H1 (cell line): ENCODE data around the gene DRP2. TPM values are rescaled to one million over a fixed set of nuclear protein-coding genes. Genes with fewer than 3 reads are reported as not detected.

Experiments
- CTCF ChIA-PET: fragments of 300-600 bp; sonication (Branson Sonifier 250); formaldehyde crosslinking; loops from one replicate; lab custom pipeline; 2021; ENCODE audit not compliant: partially characterized antibody; lab: Charles Lee
- POLR2A ChIA-PET: fragments of 300-600 bp; sonication (Branson Sonifier 250); formaldehyde crosslinking; loops from one replicate; lab custom pipeline; 2021; ENCODE audit warnings: inconsistent platforms; ENCODE audit not compliant: partially characterized antibody; lab: Charles Lee
- DNase-seq, 2 experiments: peaks; one replicate each; pipeline versions ENCODE4 v3.0.0 to v3.0.0-alpha.2; 2010 to 2022; ENCODE audit warnings: low spot score in 2 of 2, low read depth in 1 of 2, mixed read lengths in 1 of 2
- FAIRE-seq: peaks from 2 replicates; lab custom pipeline; 2011; peaks lifted over from hg19 to GRCh38; lab: Jason Lieb, UNC
- H2AFZ ChIP-seq: 2 replicates; pipeline ENCODE4 v1.8.1; 2012; ENCODE audit warnings: low read length, inconsistent platforms
- H2AK5ac ChIP-seq: 2 replicates; pipeline ENCODE4 v1.6.1; 2013; ENCODE audit warnings: low read depth, low read length
- H2BK120ac ChIP-seq: replicated peaks from 2 replicates; pipeline ENCODE3; 2013; ENCODE audit warnings: low read depth, low read length, inconsistent platforms
- H2BK12ac ChIP-seq: 2 replicates; pipeline ENCODE4 v1.6.1; 2013; ENCODE audit warnings: low read depth, low read length
- H2BK15ac ChIP-seq: 2 replicates; pipeline ENCODE4 v1.6.1; 2013; ENCODE audit warnings: low read length
- H2BK20ac ChIP-seq: 2 replicates; pipeline ENCODE4 v1.6.1; 2013; ENCODE audit warnings: low read length
- H2BK5ac ChIP-seq: 2 replicates; pipeline ENCODE4 v1.6.1; 2013; ENCODE audit warnings: low read depth, low read length
- H3K14ac ChIP-seq: 2 replicates; pipeline ENCODE4 v1.6.1; 2013; ENCODE audit warnings: inconsistent platforms; ENCODE audit not compliant: insufficient read length
- H3K18ac ChIP-seq: 2 replicates; pipeline ENCODE4 v1.6.1; 2013; ENCODE audit warnings: low read length; ENCODE audit errors: extremely low read depth
- H3K23ac ChIP-seq: 2 replicates; pipeline ENCODE4 v1.6.1; 2013; ENCODE audit warnings: inconsistent platforms; ENCODE audit not compliant: insufficient read length
- H3K23me2 ChIP-seq: 2 replicates; pipeline ENCODE4 v1.6.1; 2013; ENCODE audit warnings: low read depth, low read length
- H3K27ac ChIP-seq: 2 replicates; pipeline ENCODE4 v1.6.1; 2011; ENCODE audit warnings: low read depth, low read length, inconsistent platforms
- H3K27me3 ChIP-seq, 4 experiments: replicated peaks in 1 of 4; 1 replicate in 1 of 4; 2 replicates in 3 of 4; pipeline versions ENCODE4 v1.6.1 to v1.8.1; 2011 to 2013; ENCODE audit warnings: low read length in 3 of 4, mild to moderate bottlenecking in 3 of 4, inconsistent platforms in 2 of 4, mixed read lengths in 2 of 4, moderate library complexity in 1 of 4; ENCODE audit not compliant: control insufficient read depth in 3 of 4, insufficient read depth in 3 of 4; ENCODE audit errors: extremely low read depth in 1 of 4
- H3K36me3 ChIP-seq, 4 experiments: 2 replicates each; pipeline versions ENCODE4 v1.6.1 to v1.8.1; 2011 to 2013; ENCODE audit warnings: mild to moderate bottlenecking in 4 of 4, low read length in 3 of 4, moderate library complexity in 2 of 4, control low read depth in 1 of 4, inconsistent platforms in 1 of 4; ENCODE audit not compliant: insufficient read depth in 4 of 4, control insufficient read depth in 2 of 4
- H3K4ac ChIP-seq: replicated peaks from 2 replicates; pipeline ENCODE3; 2013; ENCODE audit warnings: low read length, low read depth, mixed read lengths, inconsistent platforms; ENCODE audit not compliant: insufficient read length
- H3K4me1 ChIP-seq, 4 experiments: replicated peaks in 1 of 4; 1 replicate in 1 of 4; 2 replicates in 3 of 4; pipeline versions ENCODE4 v1.6.1 to v1.8.1; 2011 to 2013; ENCODE audit warnings: low read length in 3 of 4, inconsistent platforms in 2 of 4, mixed read lengths in 1 of 4; ENCODE audit not compliant: insufficient read depth in 4 of 4, control insufficient read depth in 3 of 4
- H3K4me2 ChIP-seq, 2 experiments: 2 replicates each; pipeline versions ENCODE4 v1.6.1 to v1.8.1; 2011 to 2013; ENCODE audit warnings: low read depth in 2 of 2, low read length in 2 of 2, control low read depth in 1 of 2, inconsistent platforms in 1 of 2, mild to moderate bottlenecking in 1 of 2; ENCODE audit not compliant: insufficient read depth in 1 of 2
- H3K4me3 ChIP-seq, 4 experiments: fragments of 200-600, 300-600 bp in 1 of 4; sonication (generic), shearing (Covaris generic), sonication (Bioruptor Twin) in 1 of 4; 2 replicates each; pipeline versions ENCODE4 v1.5.1 to v1.8.1; 2011 to 2016; ENCODE audit warnings: low read length in 4 of 4, low read depth in 3 of 4, control low read depth in 2 of 4, inconsistent platforms in 2 of 4, mild to moderate bottlenecking in 2 of 4, mixed read lengths in 1 of 4, moderate library complexity in 1 of 4; ENCODE audit not compliant: insufficient read depth in 2 of 4; ENCODE audit errors: extremely low read depth in 1 of 4
- H3K56ac ChIP-seq: replicated peaks from 2 replicates; pipeline ENCODE3; 2013; ENCODE audit warnings: low read depth, mild to moderate bottlenecking, mixed read lengths, low read length, inconsistent platforms; ENCODE audit not compliant: insufficient read length
- H3K79me1 ChIP-seq: 2 replicates; pipeline ENCODE4 v1.6.1; 2013; ENCODE audit warnings: low read depth, low read length, control low read depth
- H3K79me2 ChIP-seq, 2 experiments: 2 replicates each; pipeline versions ENCODE4 v1.6.1 to v1.8.1; 2012 to 2013; ENCODE audit warnings: low read length in 2 of 2, mild to moderate bottlenecking in 2 of 2, inconsistent platforms in 1 of 2; ENCODE audit not compliant: insufficient read depth in 2 of 2, control insufficient read depth in 1 of 2
- H3K9ac ChIP-seq, 4 experiments: replicated peaks in 1 of 4; 1 replicate in 1 of 4; 2 replicates in 3 of 4; pipeline versions ENCODE4 v1.6.1 to v1.8.1; 2011 to 2013; ENCODE audit warnings: low read depth in 3 of 4, low read length in 3 of 4, control low read depth in 2 of 4, mild to moderate bottlenecking in 2 of 4, moderate library complexity in 2 of 4, inconsistent platforms in 1 of 4; ENCODE audit errors: extremely low read depth in 1 of 4
- H3K9me3 ChIP-seq, 2 experiments: 2 replicates each; pipeline versions ENCODE4 v1.6.1 to v1.8.1; 2012 to 2013; ENCODE audit warnings: mild to moderate bottlenecking in 2 of 2, moderate library complexity in 2 of 2, control low read depth in 1 of 2, inconsistent platforms in 1 of 2, low read depth in 1 of 2, low read length in 1 of 2, mixed read lengths in 1 of 2; ENCODE audit not compliant: insufficient read depth in 2 of 2
- H4K20me1 ChIP-seq, 2 experiments: replicated peaks in 1 of 2; 2 replicates each; pipeline versions ENCODE3 to v1.8.1; 2011 to 2013; ENCODE audit warnings: inconsistent platforms in 2 of 2, low read length in 2 of 2, mild to moderate bottlenecking in 1 of 2; ENCODE audit not compliant: insufficient read depth in 2 of 2, control insufficient read depth in 1 of 2
- H4K5ac ChIP-seq: 2 replicates; pipeline ENCODE4 v1.6.1; 2013; ENCODE audit warnings: low read length, low read depth, mixed read lengths, inconsistent platforms; ENCODE audit not compliant: insufficient read length
- H4K8ac ChIP-seq: 2 replicates; pipeline ENCODE4 v1.8.0; 2013; ENCODE audit warnings: mild to moderate bottlenecking, moderate library complexity, low read length, inconsistent platforms; ENCODE audit not compliant: insufficient read depth; ENCODE audit errors: extremely low read depth
- H4K91ac ChIP-seq: replicated peaks from 2 replicates; pipeline ENCODE3; 2013; ENCODE audit warnings: low read length, mixed read lengths, inconsistent platforms; ENCODE audit not compliant: insufficient read length
- BACH1 ChIP-seq: IDR thresholded peaks from 2 replicates; pipeline ENCODE4 v1.6.1; 2012; ENCODE audit warnings: low read length, improper control_type of control experiment
- CHD2 ChIP-seq: IDR thresholded peaks from 2 replicates; pipeline ENCODE4 v1.6.1; 2012; ENCODE audit warnings: low read length, improper control_type of control experiment
- E2F6 ChIP-seq: IDR thresholded peaks from 2 replicates; pipeline ENCODE4 v1.6.1; 2012; ENCODE audit warnings: inconsistent platforms
- HDAC2 ChIP-seq, 2 experiments: fragments of 300-600 bp in 1 of 2; sonication (generic) in 1 of 2; IDR thresholded peaks; 2 replicates each; pipeline ENCODE4 v1.6.1; 2011 to 2012; ENCODE audit warnings: low read depth in 2 of 2, low read length in 2 of 2, mild to moderate bottlenecking in 2 of 2, moderate library complexity in 2 of 2, borderline replicate concordance in 1 of 2, inconsistent platforms in 1 of 2
- KDM4A ChIP-seq: IDR thresholded peaks from one replicate; pipeline ENCODE4 v1.7.1; 2012; ENCODE audit warnings: low read depth, mild to moderate bottlenecking, moderate library complexity, low read length, inconsistent platforms; ENCODE audit not compliant: severe bottlenecking
- POLR2AphosphoS5 ChIP-seq: IDR thresholded peaks from 2 replicates; pipeline ENCODE4 v1.6.1; 2011; ENCODE audit warnings: low read depth, low read length
- SRF ChIP-seq: IDR thresholded peaks from 2 replicates; pipeline ENCODE4 v1.6.1; 2011; ENCODE audit warnings: mild to moderate bottlenecking, low read depth, low read length, moderate library complexity
- TAF7 ChIP-seq: optimal IDR thresholded peaks from 2 replicates; pipeline ENCODE3; 2011; ENCODE audit warnings: low read depth, mild to moderate bottlenecking, inconsistent platforms, low read length, moderate library complexity, borderline replicate concordance
- WGBS, 2 experiments: shearing (Covaris generic) in 1 of 2; methylation state at CpG; one replicate each; pipeline versions ENCODE4 v1.1.6 to v1.1.7; 2013 to 2015; ENCODE audit warnings: low lambda C conversion rate in 2 of 2, mixed read lengths in 2 of 2, inconsistent platforms in 1 of 2, low coverage in 1 of 2, missing lambda C conversion rate in 1 of 2; ENCODE audit not compliant: insufficient replicate concordance in 2 of 2, insufficient coverage in 1 of 2, insufficient read length in 1 of 2; ENCODE audit errors: extremely low coverage in 1 of 2, missing lambda C conversion rate in 1 of 2; 5-methylcytosine and 5-hydroxymethylcytosine counted together
- polyA plus RNA-seq, 7 experiments: library from polyadenylated mRNA; depleted of rRNA in 3 of 7; stranded (reverse) in 5 of 7; unstranded in 2 of 7; fragments of >200 nt in 5 of 7; fragments of 200-250 nt in 2 of 7; gene quantifications; 1 replicate in 5 of 7; 2 replicates in 1 of 7; 4 replicates in 1 of 7; pipeline versions ENCODE4 v1.2.1 to v1.2.3, GENCODE V29; 2011 to 2013; ENCODE audit warnings: missing spikeins in 2 of 7, mixed read lengths in 2 of 7
- total RNA-seq: library from RNA; stranded (reverse); fragmentation: NEBNext Ultra II Directional; extraction: Animal tissue kit (Norgen Biotek cat#: 25700); gene quantifications from 2 replicates; pipeline ENCODE4 v1.2.1, GENCODE V29; 2021

Gene DRP2
- total and polyA plus RNA-seq, 2 of the 8 experiments (the other 6 are each of a cell fraction or from before 2014, with no cell fraction given): 0.18 to 0.20 TPM

GRCh38 chrX:101220662-101221260 is 1.2 kb downstream of the DRP2 start:
- H2BK5ac ChIP-seq: no peak overlapping the region
- no peaks in the 10 kb centered on the region for H3K79me2 ChIP-seq
- no peak overlapping the region for H3K27ac ChIP-seq
- no peak overlapping the region for H2BK15ac ChIP-seq
- H3K4me3 ChIP-seq: no peak overlapping the region
- no peak overlapping the region for H4K91ac ChIP-seq
- H3K9me3 ChIP-seq: no peaks in the 10 kb centered on the region
- H3K79me1 ChIP-seq: no peaks in the 10 kb centered on the region
- no peak overlapping the region for H4K5ac ChIP-seq
- no peak overlapping the region for H3K14ac ChIP-seq
- POLR2A ChIA-PET: no interaction called here
- H3K9ac ChIP-seq: no peak overlapping the region
- H3K23me2 ChIP-seq: no peaks in the 10 kb centered on the region
- H3K4me2 ChIP-seq: no peak overlapping the region
- no peak overlapping the region for H2AK5ac ChIP-seq
- WGBS, 2 experiments: 65% methylated on average over 2 of the region's 4 CpGs; no CpG with 5 or more reads in 1 of the 2 experiments
- H4K20me1 ChIP-seq: no peaks in the 10 kb centered on the region
- no peak overlapping the region for H2AFZ ChIP-seq
- H3K36me3 ChIP-seq: no peaks in the 10 kb centered on the region
- H3K56ac ChIP-seq: no peak overlapping the region
- no peaks in the 10 kb centered on the region for H3K27me3 ChIP-seq
- no peak overlapping the region for H4K8ac ChIP-seq
- H3K4ac ChIP-seq: no peak overlapping the region
- TF ChIP-seq E2F6 (no peak), POLR2AphosphoS5 (no peak), KDM4A (no peak), HDAC2 (IDR thresholded peaks at IDR 0.05; ENCODE audit: borderline replicate concordance in 1 of 2, low read depth in 2 of 2, low read length in 2 of 2) (no peak), BACH1 (no peak), TAF7 (no peak), CHD2 (no peak), SRF (no peak)
- TF ChIP-seq, all 59 proteins: peak for 0
- H2BK20ac ChIP-seq: no peak overlapping the region
- no peak for FAIRE-seq
- H3K18ac ChIP-seq: no peak overlapping the region
- no peak overlapping the region for H2BK120ac ChIP-seq
- CTCF ChIA-PET: no interaction called here
- H2BK12ac ChIP-seq: no peak overlapping the region
- no peak overlapping the region for H3K23ac ChIP-seq
- no peak for DNase-seq
- H3K4me1 ChIP-seq: peaks cover 0 to 3% (median 1%) of the 10 kb centered on the region in 4 experiments; a peak in 3 of 7 replicates
